PFSK-1 (cell line): ENCODE results near the gene SPACDR.

Experiments
- POLR2AphosphoS5 ChIP-seq: IDR thresholded peaks from 2 replicates; pipeline ENCODE4 v1.6.1; 2012; ENCODE audit warnings: low read depth, mild to moderate bottlenecking, control low read depth, low read length, moderate library complexity
- SIN3A ChIP-seq: IDR thresholded peaks from 2 replicates; pipeline ENCODE4 v1.6.1; 2012; ENCODE audit warnings: mild to moderate bottlenecking, low read length, moderate library complexity, borderline replicate concordance; ENCODE audit not compliant: insufficient read depth
- TAF1 ChIP-seq: IDR thresholded peaks from 2 replicates; pipeline ENCODE4 v1.6.1; 2012; ENCODE audit warnings: low read length, control low read depth, borderline replicate concordance; ENCODE audit not compliant: insufficient read depth
- TF ChIP-seq, protein P1 (sequence below), 2 experiments: IDR thresholded peaks; 2 replicates each; pipeline versions ENCODE4 v1.6.1 to v1.8.0; 2011 to 2012; ENCODE audit warnings: low read depth in 2 of 2, low read length in 2 of 2, control low read depth in 1 of 2, inconsistent platforms in 1 of 2, mild to moderate bottlenecking in 1 of 2, moderate library complexity in 1 of 2; ENCODE audit not compliant: insufficient read depth in 1 of 2

GRCh38 chr7:100419660-100420226, 44.3 kb downstream of the SPACDR start:
- TF ChIP-seq TAF1: no peak
- no peak for TF ChIP-seq POLR2AphosphoS5
- TF ChIP-seq, protein P1, sequence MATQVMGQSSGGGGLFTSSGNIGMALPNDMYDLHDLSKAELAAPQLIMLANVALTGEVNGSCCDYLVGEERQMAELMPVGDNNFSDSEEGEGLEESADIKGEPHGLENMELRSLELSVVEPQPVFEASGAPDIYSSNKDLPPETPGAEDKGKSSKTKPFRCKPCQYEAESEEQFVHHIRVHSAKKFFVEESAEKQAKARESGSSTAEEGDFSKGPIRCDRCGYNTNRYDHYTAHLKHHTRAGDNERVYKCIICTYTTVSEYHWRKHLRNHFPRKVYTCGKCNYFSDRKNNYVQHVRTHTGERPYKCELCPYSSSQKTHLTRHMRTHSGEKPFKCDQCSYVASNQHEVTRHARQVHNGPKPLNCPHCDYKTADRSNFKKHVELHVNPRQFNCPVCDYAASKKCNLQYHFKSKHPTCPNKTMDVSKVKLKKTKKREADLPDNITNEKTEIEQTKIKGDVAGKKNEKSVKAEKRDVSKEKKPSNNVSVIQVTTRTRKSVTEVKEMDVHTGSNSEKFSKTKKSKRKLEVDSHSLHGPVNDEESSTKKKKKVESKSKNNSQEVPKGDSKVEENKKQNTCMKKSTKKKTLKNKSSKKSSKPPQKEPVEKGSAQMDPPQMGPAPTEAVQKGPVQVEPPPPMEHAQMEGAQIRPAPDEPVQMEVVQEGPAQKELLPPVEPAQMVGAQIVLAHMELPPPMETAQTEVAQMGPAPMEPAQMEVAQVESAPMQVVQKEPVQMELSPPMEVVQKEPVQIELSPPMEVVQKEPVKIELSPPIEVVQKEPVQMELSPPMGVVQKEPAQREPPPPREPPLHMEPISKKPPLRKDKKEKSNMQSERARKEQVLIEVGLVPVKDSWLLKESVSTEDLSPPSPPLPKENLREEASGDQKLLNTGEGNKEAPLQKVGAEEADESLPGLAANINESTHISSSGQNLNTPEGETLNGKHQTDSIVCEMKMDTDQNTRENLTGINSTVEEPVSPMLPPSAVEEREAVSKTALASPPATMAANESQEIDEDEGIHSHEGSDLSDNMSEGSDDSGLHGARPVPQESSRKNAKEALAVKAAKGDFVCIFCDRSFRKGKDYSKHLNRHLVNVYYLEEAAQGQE (IDR thresholded peaks at IDR 0.05; ENCODE audit: insufficient read depth in 1 of 2, low read depth in 2 of 2, low read length in 2 of 2): no peak
- TF ChIP-seq SIN3A: no peak
